Kidney (tissue), 14 donors: ENCODE results near the gene AHCY. TPM values are rescaled to one million over a fixed set of nuclear protein-coding genes. Genes with fewer than 3 reads are reported as not detected.
"Not testable (repeated sequence)": the region's sequence is repeated elsewhere in the genome, so short reads cannot be mapped to it uniquely, and the experiment has no call there.

Experiments
- DNase-seq, 5 donors: peaks; one replicate each; pipeline ENCODE4 v3.0.0-alpha.2; 2013 to 2020
- FAIRE-seq: peaks from 2 replicates; lab custom pipeline; 2012; peaks lifted over from hg19 to GRCh38; lab: Jason Lieb, UNC
- H3K27ac ChIP-seq, 2 donors: one replicate each; pipeline ENCODE4 v1.7.0; 2013; ENCODE audit warnings: low read depth in 2 of 2, low read length in 2 of 2, inconsistent platforms in 1 of 2
- H3K27me3 ChIP-seq: one replicate; pipeline ENCODE4 v1.7.1; 2013; ENCODE audit warnings: low read length, inconsistent platforms; ENCODE audit not compliant: control insufficient read depth, insufficient read depth
- H3K36me3 ChIP-seq, 3 donors: one replicate each; pipeline versions ENCODE4 v1.7.0 to v1.7.1; 2013; ENCODE audit warnings: low read length in 3 of 3, control low read depth in 1 of 3, inconsistent platforms in 1 of 3; ENCODE audit not compliant: insufficient read depth in 3 of 3, control insufficient read depth in 2 of 3
- H3K4me1 ChIP-seq, 3 donors: one replicate each; pipeline versions ENCODE4 v1.7.0 to v1.7.1; 2013; ENCODE audit warnings: low read length in 3 of 3, inconsistent platforms in 1 of 3, low read depth in 1 of 3; ENCODE audit not compliant: control insufficient read depth in 2 of 3, insufficient read depth in 2 of 3
- H3K4me3 ChIP-seq, 3 donors: one replicate each; pipeline versions ENCODE4 v1.7.0 to v1.8.1; 2013; ENCODE audit warnings: low read length in 3 of 3, control low read depth in 1 of 3, inconsistent platforms in 1 of 3
- H3K9ac ChIP-seq, 3 donors: one replicate each; pipeline versions ENCODE4 v1.7.0 to v1.7.1; 2013; ENCODE audit warnings: low read length in 3 of 3, control low read depth in 1 of 3, inconsistent platforms in 1 of 3
- H3K9me3 ChIP-seq, 3 donors: one replicate each; pipeline versions ENCODE4 v1.7.0 to v1.7.1; 2013; ENCODE audit warnings: low read length in 3 of 3, control low read depth in 1 of 3, inconsistent platforms in 1 of 3; ENCODE audit not compliant: control insufficient read depth in 2 of 3, insufficient read depth in 1 of 3
- intact Hi-C: fragments of 100-400 bp; cut with DNase I; formaldehyde crosslinking; loops from one replicate; pipeline ENCODE4 v1.11.1; 2022
- polyA plus RNA-seq: library from polyadenylated mRNA; stranded (reverse); fragments of 350-450 nt; fragmentation: Illumina TruSeq; extraction: RNeasy Lipid Tissue Mini Kit (QIAGEN cat#74804); gene quantifications from one replicate; pipeline ENCODE4 v1.2.3, GENCODE V29; 2014; ENCODE audit warnings: low read depth, low replicate concordance; ENCODE audit not compliant: insufficient read depth
- total RNA-seq: library from RNA; stranded (reverse); fragmentation: NEBNext Ultra II Directional; extraction: Animal tissue kit (Norgen Biotek cat#: 25700); gene quantifications from one replicate; pipeline ENCODE4 v1.2.1, GENCODE V29; 2021
- TF ChIP-seq, protein P1 (sequence below): IDR thresholded peaks from 3 replicates; pipeline ENCODE4 v1.5.1; 2012; ENCODE audit warnings: mild to moderate bottlenecking, moderate library complexity, borderline replicate concordance; ENCODE audit not compliant: insufficient read depth; ENCODE audit errors: extremely low read depth
- donor health status: control.
- donor health status: control.
- donor health status: control.
- donor health status: control.
- donor health status: control.
- donor health status: DM: yes; HTN: yes; CAD: no.
- donor health status: Normal renal cell carcinoma (clear cell type).

The AHCY gene
- total and polyA plus RNA-seq, 2 donors from 2014 or later, result 70.3 to 144 TPM

DNA sequence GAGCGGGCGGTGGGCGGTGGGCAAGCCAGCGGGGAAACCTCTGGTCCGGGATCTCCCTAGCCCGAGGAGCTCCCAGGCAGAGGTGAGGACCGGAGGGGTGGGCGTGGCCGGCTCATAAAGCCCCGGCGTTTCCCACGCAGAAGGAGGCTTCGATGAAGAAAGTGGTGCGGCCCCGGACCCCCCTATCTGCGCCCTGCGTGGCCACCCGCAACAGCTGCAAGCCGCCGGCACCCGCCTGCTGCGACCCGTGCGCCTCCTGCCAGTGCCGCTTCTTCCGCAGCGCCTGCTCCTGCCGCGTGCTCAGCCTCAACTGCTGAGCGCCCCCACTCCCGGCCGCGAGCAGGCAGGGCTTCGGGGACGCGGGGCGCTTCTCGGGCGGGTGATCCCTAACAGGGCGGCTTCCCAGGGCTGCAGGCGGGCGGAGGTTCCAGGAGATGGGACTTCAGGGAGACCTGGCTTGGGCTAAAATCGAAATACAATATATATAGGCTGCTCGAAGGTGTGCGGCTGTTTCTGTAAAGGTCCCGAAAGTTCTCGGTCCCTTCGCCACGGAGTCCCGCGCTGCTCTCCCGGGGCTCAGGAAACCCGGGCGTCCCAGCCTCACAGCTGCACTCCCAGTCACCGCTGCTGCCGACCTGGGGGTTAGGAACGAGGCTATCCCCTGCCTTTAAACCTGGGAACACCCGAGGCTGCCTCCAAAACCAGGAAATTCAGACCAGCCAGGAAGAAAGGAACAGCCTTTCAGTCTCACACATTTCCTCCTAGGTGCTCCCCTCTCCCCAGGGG lies 34.1 kb downstream of the AHCY start:
- peak overlapping the region in 2 of 3 donors; percentile 1 to 52 for H3K4me3 ChIP-seq
- intact Hi-C loops, result no loop called here
- peak; percentile 47 to 78 (median 54) for DNase-seq
- peaks cover 0 to 3% (median 0%) of the 10 kb centered on the region in 3 donors for H3K36me3 ChIP-seq
- H3K9me3 ChIP-seq, result no peaks in the 10 kb centered on the region
- TF ChIP-seq, protein P1, sequence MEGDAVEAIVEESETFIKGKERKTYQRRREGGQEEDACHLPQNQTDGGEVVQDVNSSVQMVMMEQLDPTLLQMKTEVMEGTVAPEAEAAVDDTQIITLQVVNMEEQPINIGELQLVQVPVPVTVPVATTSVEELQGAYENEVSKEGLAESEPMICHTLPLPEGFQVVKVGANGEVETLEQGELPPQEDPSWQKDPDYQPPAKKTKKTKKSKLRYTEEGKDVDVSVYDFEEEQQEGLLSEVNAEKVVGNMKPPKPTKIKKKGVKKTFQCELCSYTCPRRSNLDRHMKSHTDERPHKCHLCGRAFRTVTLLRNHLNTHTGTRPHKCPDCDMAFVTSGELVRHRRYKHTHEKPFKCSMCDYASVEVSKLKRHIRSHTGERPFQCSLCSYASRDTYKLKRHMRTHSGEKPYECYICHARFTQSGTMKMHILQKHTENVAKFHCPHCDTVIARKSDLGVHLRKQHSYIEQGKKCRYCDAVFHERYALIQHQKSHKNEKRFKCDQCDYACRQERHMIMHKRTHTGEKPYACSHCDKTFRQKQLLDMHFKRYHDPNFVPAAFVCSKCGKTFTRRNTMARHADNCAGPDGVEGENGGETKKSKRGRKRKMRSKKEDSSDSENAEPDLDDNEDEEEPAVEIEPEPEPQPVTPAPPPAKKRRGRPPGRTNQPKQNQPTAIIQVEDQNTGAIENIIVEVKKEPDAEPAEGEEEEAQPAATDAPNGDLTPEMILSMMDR, result no peak
- no peaks in the 10 kb centered on the region for H3K4me1 ChIP-seq
- no peak overlapping the region for H3K27ac ChIP-seq
- H3K27me3 ChIP-seq, result no peaks in the 10 kb centered on the region
- no peak for FAIRE-seq
- peak overlapping the region in 1 of 3 donors; percentile 34 for H3K9ac ChIP-seq

DNA sequence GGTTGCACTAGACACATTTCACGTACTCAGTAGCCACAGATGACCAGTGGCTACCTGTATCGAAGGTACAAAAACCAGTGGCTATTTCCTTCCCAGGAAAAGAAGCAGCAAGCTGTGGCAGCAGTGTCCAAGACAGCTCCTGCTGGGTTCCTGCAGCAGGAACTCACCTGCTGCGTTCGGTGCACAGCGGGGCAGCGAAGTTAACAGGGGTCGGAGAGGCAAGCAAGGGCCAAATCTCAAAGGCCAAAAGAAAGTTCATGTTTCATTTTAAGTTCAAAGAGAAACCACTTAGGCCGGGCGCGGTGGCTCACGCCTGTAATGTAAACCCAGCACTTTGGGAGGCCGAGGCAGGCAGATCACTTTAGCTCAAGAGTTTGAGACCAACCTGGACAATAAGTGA lies 35.0 kb downstream of the AHCY start:
- no peaks in the 10 kb centered on the region for H3K9me3 ChIP-seq
- H3K4me1 ChIP-seq, result no peaks in the 10 kb centered on the region
- TF ChIP-seq, protein P1, result no peak
- H3K4me3 ChIP-seq, result no peak overlapping the region
- no peak overlapping the region for H3K27ac ChIP-seq
- intact Hi-C loops, result no loop called here
- no peak overlapping the region for H3K9ac ChIP-seq
- FAIRE-seq (no peak), DNase-seq (no peak)
- H3K27me3 ChIP-seq, result no peaks in the 10 kb centered on the region
- no peaks in the 10 kb centered on the region for H3K36me3 ChIP-seq

DNA sequence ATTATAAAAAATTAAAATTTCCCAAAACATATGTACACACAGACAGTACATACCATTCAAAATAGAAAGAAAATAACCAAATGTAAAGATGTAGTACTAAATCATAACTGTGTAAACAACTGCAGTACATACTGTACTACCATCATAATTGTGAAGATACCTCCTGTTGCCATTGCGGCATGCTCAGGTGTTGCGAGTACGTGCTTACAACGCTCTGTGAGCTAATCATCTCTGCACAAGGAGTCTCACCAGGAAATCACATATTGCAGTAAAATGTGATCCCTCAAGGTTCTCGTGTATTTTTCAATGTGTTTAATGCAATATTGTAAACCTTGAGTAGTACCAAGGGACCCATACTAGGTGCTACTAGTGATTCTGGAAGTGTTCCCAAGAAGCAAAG lies 39.0 kb downstream of the AHCY start:
- H3K4me3 ChIP-seq, result no peak overlapping the region
- DNase-seq, result no peak
- no peak overlapping the region for H3K9ac ChIP-seq
- no peak overlapping the region for H3K27ac ChIP-seq
- no peaks in the 10 kb centered on the region for H3K9me3 ChIP-seq
- peaks cover 0 to 5% (median 0%) of the 10 kb centered on the region in 3 donors for H3K4me1 ChIP-seq
- FAIRE-seq, result no peak
- intact Hi-C loops, result no loop called here
- TF ChIP-seq, protein P1, result no peak
- H3K27me3 ChIP-seq, result no peaks in the 10 kb centered on the region
- no peaks in the 10 kb centered on the region for H3K36me3 ChIP-seq

DNA sequence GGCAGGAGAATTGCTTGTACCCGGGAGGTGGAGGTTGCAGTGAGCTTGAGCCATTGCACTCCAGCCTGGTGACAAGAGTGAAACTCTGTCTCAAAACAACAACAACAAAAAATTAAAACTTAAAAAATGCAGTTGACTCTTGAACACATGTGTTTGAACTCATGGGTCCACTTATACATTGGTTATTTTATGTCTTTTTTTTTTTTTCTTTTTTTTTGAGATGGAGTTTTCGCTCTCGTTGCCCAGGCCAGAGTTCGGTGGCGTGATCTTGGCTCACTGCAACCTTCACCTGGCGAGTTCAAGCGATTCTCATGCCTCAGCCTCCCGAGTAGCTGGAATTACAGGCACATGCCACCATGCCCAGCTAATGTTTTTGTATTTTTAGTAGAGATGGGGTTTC lies 39.7 kb downstream of the AHCY start:
- H3K27me3 ChIP-seq, DNase-seq, H3K9ac ChIP-seq, H3K4me3 ChIP-seq, FAIRE-seq, H3K36me3 ChIP-seq, H3K27ac ChIP-seq, intact Hi-C loops, H3K4me1 ChIP-seq, H3K9me3 ChIP-seq: not testable (repeated sequence)
